GM20000 (cell line): Measurements from ENCODE around the gene AGAP1.

Experiments
- DNase-seq: peaks from one replicate; pipeline ENCODE4 v3.0.0; 2012; ENCODE audit warnings: low spot score
- TF ChIP-seq, protein P1 (sequence below): IDR thresholded peaks from 2 replicates; pipeline ENCODE4 v1.5.1; 2012; ENCODE audit warnings: mild to moderate bottlenecking, control low read depth; ENCODE audit errors: extremely low read depth, missing control alignments

Gene AGAP1

GRCh38 chr2:235964787-235965390 lies 471.0 kb downstream of the AGAP1 start:
- TF ChIP-seq, protein P1, sequence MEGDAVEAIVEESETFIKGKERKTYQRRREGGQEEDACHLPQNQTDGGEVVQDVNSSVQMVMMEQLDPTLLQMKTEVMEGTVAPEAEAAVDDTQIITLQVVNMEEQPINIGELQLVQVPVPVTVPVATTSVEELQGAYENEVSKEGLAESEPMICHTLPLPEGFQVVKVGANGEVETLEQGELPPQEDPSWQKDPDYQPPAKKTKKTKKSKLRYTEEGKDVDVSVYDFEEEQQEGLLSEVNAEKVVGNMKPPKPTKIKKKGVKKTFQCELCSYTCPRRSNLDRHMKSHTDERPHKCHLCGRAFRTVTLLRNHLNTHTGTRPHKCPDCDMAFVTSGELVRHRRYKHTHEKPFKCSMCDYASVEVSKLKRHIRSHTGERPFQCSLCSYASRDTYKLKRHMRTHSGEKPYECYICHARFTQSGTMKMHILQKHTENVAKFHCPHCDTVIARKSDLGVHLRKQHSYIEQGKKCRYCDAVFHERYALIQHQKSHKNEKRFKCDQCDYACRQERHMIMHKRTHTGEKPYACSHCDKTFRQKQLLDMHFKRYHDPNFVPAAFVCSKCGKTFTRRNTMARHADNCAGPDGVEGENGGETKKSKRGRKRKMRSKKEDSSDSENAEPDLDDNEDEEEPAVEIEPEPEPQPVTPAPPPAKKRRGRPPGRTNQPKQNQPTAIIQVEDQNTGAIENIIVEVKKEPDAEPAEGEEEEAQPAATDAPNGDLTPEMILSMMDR, result no peak
- DNase-seq, result no peak

GRCh38 chr2:235966396-235966795 lies 472.6 kb downstream of the AGAP1 start:
- TF ChIP-seq, protein P1, result no peak

GRCh38 chr2:235966932-235967757 lies 473.3 kb downstream of the AGAP1 start:
- no peak for DNase-seq
- TF ChIP-seq, protein P1, result no peak

More at GRCh38 chr2:235966396-235966795, 472.6 kb downstream of the AGAP1 start:
- DNase-seq, result no peak

DNA sequence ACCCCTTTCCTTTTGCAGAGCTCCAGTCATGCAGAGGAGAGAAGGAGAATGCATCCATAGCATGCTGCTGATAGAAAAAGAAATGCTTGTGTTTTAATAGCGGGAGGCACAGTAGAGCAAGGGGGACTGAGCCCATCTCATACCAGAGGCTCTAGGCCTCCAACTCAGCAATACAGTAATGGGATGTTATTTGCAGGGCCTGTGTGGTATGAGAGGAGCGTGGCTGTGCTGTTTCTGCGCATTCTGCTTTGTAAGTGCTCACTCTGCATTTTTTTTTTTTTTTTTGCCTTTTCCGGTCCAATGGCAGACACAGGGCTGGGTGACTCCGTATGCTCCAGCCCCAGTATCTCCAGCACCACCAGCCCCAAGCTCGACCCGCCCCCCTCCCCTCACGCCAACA lies 474.3 kb downstream of the AGAP1 start:
- TF ChIP-seq, protein P1, result no peak
- DNase-seq, result no peak

DNA sequence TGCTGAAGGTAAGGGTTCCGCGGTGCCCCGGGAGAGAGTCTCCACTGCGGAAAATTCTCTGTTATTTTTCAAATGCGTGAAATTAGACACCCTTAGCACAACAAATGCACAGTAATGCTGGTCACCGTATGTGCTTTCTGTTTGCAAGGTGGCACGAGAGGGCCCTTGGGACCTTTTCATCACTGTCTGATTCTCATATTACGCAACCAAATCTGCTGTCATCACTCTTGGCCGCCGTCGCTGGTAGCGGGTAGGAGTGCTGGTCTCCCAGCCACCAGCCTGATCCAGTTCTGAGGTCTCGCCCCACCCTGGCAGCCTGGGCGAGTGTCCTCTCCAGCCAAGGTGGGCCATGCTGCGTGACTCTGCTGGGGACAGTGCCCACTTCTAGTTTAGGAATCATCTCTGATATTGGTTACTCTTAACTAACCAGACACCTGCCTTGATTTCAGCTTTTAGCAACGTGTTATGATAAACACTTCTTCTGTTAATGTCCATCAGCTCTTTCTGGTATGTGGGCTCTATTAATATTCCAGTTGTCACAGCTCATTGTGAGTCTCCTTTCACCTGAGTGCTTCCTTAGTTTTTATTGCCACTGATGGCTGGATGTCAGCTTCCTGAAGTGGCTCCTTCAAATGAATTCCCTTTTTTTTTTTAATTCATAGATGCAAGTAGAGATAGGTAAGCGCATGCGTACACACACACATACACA lies 474.9 kb downstream of the AGAP1 start:
- TF ChIP-seq, protein P1, result no peak
- no peak for DNase-seq

- TF ChIP-seq, protein P1, result no peak
Measured at GRCh38 chr2:235970204-235971040, 476.6 kb downstream of the AGAP1 start.

More at GRCh38 chr2:235970204-235971040, 476.6 kb downstream of the AGAP1 start:
- DNase-seq, result no peak
